Measurements from ENCODE around the gene TNFRSF6B.
"Not testable (repeated sequence)": the region's sequence is repeated elsewhere in the genome, so short reads cannot be mapped to it uniquely, and the experiment has no call there.

TNFRSF6B gene

DNA sequence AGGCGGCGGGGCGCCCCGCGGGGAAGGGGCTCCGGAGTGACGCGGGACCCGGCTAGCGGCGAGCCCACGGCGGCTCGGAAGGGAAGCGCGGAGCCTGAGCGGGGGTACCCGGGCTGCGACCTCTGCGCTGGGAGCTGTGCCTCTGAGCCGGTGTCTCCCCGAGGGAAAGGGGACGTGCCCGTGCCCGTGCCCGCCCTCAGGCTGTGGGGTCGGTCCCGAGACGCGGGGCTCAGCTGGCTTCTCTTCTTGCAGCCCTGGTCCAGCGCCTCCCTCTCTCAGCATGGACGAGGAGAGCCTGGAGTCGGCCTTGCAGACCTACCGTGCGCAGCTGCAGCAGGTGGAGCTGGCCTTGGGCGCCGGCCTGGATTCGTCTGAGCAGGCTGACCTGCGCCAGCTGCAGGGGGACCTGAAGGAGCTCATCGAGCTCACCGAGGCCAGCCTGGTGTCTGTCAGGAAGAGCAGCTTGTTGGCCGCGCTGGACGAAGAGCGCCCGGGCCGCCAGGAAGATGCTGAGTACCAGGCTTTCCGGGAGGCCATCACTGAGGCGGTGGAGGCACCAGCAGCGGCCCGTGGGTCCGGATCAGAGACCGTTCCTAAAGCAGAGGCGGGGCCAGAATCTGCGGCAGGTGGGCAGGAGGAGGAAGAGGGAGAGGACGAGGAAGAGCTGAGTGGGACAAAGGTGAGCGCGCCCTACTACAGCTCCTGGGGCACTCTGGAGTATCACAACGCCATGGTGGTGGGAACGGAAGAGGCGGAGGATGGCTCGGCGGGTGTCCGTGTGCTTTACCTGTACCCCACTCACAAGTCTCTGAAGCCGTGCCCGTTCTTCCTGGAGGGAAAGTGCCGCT is 12.1 kb downstream of the TNFRSF6B start:
- DNase-seq (ENCODE audit: low read depth in 2 of 2): no peak

DNA sequence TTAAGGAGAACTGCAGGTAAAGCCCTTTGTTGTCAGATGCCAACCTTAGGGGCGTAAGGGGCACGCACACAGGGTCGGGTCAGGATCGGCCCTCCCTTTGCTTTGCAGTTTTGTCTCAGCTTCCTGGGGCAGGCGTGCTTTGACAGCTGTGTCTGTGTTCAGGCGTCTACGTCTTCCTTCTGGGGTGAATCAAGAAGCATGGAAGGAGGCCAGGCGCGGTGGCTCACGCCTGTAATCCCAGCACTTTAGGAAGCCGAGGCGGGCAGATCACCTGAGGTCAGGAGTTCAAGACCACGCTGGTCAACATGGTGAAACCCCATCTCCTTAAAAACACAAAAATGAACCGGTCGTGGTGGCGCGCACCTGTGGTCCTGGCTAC is 12.7 kb downstream of the TNFRSF6B start:
- DNase-seq (ENCODE audit: low read depth in 2 of 2): no peak

DNA sequence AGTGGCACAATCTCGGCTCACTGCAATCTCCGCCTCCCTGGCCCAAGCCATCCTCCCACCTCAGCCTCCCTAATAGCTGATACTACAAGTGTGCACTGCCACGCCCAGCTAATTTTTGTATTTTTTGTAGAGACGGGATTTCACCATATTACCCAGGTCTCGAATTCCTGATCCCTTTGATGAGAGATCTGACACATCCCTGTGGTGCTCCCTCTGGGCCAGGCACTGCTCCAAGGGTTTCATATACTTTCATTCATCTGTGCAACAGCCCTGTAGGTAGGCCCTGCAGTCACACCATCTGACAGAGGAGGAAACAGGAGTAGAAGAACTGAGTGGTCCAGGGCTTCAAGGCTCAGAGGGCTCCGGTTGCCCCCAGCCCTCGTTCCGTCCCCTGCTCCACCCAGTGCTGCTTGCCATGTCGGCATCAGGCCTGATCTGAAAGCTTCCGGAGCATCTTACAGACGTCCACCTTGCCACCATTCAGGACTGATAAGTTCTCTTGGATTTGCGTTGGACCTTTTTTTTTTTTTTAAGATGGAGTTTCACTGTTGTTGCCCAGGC is 14.7 kb downstream of the TNFRSF6B start:
- no peak for DNase-seq (ENCODE audit: low read depth in 2 of 2)

DNA sequence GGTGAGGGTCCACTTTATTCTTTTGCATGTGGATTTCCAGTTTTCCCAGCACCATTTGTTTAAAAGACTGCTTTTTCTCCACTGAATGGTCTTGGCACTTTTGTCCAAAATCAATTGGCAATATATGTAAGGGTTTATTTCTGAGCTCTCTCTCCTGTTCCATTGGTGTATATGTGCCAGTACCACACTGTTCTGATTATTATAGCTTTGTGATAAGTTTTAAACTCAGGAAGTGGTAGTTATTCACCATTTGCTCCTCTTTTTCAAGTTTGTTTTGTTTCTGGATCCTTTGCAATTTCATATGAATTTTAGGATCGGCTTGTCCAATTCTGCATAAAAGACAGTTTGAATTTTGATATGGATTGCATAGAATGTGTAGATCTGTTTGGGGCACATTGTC is 15.7 kb downstream of the TNFRSF6B start:
- DNase-seq (ENCODE audit: low read depth in 2 of 2): no peak

DNA sequence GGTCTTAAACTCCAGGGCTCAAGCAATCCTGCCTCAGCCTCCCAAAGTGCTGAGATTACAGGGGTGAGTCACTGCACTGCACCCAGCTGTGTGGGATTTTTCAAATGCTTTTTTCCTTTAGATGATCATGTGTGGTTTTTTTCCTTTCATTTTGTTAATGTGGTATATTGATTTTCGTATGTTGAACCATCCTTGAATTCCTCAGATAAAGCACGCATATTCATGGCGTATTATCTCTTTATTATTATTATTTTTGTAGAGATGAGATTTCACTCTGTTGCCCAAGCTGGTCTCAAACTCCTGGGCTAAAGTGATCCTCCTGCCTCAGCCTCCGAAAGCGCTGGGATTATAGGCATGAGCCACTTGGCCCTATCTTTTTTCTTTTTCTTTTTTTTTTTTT is 18.4 kb downstream of the TNFRSF6B start:
- DNase-seq (ENCODE audit: low read depth in 2 of 2): no peak

DNA sequence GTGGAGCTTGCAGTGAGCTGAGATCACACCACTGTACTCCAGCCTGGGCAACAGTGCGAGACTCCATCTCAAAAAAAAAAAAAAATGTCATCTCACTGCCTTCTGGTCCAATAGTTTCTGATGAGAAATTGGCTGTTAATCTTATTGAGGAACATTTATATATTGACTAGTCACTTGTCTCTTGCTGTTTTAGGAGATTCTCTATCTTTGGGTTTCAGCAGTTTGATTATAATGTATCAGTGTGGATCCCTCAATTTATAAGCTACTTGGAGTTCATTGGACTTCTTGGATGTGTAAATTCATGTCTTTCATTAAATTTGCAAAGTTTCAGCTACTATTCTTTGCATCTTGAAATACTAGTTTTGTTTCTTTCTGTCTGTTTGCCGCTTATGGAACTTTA is 22.5 kb downstream of the TNFRSF6B start:
- no peak for DNase-seq (ENCODE audit: low read depth in 2 of 2)

DNA sequence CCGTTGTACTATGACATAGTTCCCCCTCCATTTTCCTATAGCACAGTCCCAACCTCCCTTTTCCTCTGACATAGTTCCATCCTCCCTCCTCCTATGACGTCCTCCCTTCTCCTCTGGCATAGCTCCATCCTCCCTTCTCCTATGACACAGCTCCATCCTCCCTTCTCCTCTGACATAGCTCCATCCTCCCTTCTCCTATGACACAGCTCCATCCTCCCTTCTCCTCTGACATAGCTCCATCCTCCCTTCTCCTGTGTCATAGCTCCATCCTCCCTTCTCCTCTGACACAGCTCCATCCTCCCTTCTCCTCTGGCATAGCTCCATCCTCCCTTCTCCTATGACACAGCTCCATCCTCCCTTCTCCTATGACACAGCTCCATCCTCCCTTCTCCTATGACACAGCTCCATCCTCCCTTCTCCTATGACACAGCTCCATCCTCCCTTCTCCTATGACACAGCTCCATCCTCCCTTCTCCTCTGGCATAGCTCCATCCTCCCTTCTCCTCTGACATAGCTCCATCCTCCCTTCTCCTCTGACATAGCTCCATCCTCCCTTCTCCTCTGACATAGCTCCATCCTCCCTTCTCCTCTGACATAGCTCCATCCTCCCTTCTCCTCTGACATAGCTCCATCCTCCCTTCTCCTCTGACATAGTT is 26.6 kb downstream of the TNFRSF6B start:
- not testable (repeated sequence) for DNase-seq (ENCODE audit: low read depth in 2 of 2)

DNA sequence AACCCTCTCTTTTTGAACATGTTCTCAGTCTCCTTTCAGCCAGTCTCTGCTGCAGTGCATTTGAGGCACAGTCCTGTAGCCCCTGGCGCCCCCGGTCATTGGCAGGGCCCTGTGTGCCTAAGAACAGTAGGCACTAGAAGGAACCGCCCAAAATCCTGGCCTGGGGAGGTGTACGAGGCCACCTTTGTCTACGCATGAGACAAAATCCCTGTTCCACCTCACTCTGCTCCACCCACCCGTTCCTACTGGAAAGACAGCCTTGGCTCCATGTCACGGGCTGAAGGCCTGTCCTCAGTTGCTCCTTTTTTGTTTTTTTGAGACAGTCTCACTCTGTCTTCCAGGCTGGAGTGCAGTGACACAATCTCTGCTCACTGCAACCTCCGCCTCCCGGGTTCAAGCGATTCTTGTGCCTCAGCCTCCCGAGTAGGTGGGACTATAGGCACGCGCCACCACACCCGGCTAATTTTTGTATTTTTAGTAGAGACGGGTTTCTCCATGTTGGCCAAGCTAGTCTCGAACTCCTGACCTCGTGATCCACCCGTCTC is 33.8 kb downstream of the TNFRSF6B start:
- DNase-seq (ENCODE audit: low read depth in 2 of 2): not testable (repeated sequence)

DNA sequence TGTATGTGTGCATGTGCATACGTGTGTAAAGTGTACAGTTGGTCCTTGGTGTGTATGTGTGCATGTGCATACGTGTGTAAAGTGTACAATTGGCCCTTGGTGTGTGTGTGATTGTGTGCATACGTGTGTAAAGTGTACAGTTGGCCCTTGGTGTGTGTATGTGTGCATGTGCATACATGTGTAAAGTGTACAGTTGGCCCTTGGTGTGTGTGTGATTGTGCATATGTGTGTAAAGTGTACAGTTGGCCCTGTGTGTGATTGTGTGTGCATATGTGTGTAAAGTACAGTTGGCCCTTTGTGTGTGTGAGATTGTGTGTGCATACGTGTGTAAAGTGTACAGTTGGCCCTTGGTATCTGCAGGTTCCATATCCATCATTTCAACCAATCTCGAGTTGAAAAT is 35.0 kb downstream of the TNFRSF6B start:
- DNase-seq (ENCODE audit: low read depth in 2 of 2): no peak

DNA sequence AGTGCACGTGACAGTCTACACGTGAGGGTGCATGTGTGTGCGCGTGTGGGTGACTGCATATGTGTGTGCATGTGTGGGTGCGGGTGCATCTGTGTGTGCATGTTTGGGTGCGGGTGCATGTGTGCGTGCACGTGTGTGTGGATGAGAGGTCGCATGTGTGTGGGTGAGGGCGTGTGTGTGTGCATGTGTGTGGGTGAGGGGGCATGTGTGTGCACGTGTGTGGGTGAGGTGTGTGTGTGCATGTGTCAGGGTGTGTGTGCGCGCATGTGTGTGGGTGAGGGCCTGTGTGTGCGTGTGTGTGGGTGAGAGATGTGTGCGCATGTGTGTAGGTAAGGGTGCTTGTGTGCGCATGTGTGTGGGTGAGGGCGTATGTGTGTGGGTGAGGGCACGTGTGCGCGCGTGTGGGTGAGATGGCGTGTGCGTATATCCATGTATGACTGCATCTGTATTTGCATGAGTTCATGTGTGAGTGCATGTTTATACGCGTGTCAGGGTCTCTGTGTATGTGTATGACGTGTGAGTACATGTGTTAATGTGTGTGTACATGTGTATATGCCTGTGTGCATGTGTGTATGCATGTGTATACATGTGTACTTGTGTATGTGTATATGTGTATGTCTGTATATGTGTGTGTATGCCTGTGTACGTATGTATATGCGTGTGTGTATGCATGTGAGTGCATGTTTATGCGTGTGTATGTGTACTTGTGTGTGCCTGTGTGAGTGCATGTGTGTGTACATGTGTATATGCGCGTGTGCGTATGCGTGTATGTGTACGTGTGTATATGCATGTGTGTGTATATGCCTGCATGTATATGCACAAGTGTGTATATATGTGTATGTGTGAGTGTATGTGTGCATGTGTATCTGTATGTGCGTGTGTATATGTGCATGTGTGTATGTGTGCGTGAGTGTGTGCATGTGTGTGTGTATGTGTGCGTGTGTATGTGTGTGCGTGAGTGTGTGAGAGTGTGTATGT is 36.0 kb downstream of the TNFRSF6B start:
- DNase-seq (ENCODE audit: low read depth in 2 of 2): no peak

DNA sequence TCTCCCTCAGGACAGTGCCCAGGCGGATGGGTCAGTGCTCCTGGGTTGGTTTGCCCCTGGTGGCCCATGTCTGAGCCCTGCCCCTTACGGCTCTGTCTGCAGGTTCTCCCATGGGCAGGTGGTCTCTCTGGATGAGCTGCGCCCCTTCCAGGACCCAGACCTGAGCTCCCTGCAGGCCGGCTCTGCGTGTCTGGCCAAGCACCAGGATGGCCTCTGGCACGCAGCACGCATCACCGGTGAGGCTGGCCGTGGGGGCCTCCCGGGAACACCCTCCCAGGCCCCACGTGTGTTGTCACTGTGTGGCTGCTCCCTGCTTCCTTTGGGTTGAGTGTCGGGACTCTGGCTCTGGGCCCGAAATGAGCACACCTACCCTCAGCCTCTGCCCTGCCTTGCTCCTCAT is 36.7 kb downstream of the TNFRSF6B start:
- DNase-seq (ENCODE audit: low read depth in 2 of 2): no peak

DNA sequence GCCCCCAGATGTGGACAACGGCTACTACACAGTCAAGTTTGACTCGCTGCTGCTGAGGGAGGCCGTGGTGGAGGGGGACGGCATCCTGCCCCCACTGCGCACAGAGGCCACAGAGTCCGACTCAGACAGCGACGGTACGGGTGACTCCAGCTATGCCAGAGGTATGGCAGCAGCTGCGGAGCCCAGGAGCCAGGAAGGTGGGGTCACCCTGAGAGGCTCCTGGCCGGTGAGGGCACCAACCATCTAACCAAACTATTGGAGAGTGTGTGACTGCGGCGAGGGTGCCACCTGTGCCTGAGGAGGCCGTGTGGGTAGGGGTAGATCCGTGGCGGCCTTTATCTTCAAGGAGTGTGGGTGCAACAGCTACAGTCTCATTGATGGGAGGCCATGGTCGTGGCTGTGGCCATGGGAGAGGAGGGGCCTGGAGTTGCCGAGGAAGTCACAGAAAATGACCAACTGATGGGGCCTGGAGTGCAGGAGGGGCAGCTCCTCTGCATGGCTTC is 37.2 kb downstream of the TNFRSF6B start:
- no peak for DNase-seq (ENCODE audit: low read depth in 2 of 2)

DNA sequence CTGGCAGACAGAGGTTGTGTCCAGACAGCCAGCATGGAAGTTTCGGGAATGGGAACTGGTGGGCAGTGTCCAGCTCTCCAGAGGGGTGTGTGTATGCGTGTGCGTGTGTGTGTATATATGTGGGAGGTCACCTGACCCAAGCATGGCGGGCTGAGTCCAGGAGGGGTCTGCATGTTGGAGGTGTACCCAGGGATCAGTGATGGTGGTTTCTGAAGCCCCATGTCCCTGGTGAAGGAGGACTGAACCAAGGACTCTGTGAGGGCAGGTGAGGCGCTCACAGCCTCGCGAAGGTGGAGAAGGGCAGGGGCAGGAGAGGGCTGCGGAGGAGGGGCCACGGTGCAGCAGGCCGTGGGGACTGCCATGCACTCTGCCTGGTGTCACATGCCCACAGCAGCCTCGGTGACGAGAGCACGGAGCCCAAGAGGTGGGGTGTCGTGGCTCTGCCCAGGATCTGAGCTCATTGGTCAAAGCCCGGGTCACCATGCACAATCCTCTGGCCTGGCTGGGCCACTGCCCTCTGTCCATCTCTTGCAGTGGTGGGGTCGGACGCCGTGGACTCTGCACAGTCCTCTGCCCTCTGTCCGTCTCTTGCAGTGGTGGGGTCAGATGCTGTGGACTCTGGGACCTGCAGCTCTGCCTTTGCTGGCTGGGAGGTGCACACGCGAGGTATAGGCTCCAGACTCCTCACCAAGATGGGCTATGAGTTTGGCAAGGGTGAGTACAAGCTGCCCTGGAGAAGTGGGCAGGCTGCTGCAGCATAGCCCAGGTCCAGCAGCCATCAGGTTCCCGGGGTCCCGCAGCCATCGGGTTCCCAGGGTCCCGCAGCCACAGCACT is 37.9 kb downstream of the TNFRSF6B start:
- no peak for DNase-seq (ENCODE audit: low read depth in 2 of 2)

DNA sequence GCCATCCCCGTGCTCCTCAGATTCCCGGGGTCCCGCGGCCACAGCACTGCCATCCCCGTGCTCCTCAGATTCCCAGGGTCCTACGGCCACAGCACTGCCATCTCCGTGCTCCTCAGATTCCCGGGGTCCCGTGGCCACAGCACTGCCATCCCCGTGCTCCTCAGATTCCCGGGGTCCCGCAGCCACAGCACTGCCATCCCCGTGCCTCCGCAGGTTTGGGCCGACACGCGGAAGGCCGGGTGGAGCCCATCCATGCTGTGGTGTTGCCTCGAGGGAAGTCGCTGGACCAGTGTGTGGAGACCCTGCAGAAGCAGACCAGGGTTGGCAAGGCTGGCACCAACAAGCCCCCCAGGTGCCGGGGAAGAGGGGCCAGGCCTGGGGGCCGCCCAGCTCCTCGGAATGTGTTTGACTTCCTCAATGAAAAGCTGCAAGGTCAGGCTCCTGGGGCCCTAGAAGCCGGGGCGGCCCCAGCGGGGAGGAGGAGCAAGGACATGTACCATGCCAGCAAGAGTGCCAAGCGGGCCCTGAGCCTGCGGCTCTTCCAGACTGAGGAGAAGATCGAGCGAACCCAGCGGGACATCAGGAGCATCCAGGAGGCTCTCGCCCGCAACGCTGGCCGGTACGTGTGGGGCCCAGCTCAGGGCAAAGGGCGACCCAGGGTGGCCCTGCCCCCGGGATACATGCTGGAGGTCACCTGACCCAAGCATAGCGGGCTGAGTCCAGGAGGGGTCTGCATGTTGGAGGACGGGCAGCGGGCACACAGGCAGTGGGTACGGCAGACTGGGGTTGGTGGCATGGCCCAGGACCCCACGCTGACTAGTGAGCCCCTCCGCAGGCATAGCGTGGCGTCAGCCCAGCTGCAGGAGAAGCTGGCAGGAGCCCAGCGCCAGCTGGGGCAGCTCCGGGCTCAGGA is 38.8 kb downstream of the TNFRSF6B start:
- DNase-seq (ENCODE audit: low read depth in 2 of 2): no peak

DNA sequence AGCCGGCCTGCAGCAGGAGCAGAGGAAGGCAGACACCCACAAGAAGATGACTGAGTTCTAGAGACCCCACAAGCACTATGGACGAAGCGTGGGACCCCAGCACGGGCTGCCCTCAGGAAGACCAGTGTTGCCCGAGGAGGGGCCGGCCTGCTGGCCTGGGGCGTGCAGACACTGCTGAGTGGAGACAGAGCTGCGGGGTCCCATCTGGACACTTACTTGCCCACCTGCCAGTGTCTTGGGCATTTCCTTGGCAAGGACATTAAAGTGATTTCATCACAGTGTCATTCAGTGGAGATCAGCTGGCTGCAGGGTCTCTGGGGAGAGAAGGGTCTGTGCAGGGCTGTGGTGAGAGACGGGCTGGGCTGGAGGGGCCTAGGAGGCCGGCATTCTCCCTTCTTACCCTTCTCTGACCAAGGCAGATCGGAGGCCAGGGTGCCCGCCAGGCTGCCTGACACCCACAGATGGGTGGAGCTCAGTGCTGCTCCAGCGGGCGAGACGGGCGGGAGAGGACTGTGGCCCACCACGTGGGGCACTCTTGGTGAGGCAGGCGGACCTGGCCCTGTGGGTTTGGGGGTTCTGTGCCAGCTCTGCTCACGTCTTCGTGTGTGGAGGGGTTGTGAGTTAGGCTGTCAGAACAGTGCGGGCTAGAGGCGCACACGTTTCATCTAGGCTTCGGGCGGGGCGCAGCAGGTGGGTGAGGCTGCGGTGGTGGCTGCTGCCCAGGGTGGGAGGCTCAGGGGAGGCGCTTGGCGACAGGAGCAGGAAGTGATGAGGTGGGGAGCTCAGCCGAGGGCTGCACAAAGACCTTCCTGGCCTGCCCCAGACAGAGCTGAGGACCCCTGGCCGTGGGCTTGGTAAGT is 39.6 kb downstream of the TNFRSF6B start, which contains the start of gene LIME1:
LIME1 (plus strand) TSS at position 806 of the 860 bp plus-strand sequence. CDS start 886 bp downstream, outside the sequence.
- DNase-seq (ENCODE audit: low read depth in 2 of 2): no peak

DNA sequence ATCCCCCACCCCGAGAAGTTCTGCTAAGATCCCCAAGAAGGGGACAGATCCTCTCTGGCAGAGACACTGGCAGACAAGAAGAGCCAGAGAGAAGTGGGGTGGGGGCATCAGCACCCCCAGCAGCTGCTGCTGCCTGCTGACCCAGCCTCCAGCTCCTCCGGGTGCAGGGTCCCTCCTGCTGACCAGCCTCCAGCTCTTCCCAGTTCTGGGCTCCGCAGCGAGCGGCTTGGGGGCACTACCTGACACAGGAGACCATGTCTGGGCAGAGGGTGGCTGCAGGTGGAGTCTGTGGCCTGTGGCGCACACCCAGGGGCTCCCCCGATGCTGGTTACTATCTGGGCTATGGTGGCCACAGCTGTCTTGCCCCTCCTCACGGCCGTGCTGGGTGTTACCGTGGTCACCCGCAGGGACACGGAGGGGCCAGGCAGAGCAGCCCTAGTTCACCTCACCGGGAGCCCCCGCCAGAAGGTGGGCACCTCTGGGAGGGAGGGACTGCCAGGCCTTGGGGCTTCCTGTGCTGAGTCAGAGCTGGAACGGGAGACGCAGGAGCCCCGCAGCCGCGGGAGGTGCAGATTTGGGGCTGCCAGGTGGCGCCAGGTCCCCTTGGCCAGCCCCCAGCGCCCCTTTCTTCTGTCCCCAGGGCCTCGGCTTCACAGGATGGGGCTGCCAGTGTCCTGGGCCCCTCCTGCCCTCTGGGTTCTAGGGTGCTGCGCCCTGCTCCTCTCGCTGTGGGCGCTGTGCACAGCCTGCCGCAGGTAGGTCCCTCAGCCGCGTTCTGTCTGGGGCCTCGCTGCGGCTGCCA is 40.6 kb downstream of the TNFRSF6B start:
- DNase-seq (ENCODE audit: low read depth in 2 of 2): no peak

DNA sequence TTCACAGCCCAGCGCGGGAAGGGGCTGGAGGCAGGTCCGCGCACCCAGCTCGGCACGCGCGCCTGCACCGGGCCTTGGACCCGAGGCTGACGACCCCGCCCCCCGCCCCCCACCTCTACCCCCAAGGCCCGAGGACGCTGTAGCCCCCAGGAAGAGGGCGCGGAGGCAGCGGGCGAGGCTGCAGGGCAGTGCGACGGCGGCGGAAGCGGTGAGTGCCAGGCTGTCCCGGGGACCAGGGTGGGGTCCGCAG is 41.2 kb downstream of the TNFRSF6B start:
- DNase-seq (ENCODE audit: low read depth in 2 of 2): no peak

Measured in fibroblast of skin of left biceps (primary cell).